ENCODE data around the gene EXOSC9. TPM values are rescaled to one million over a fixed set of nuclear protein-coding genes. Genes with fewer than 3 reads are reported as not detected.

Gene EXOSC9
- total RNA-seq, 1 donor from 2014 or later = 10.4 TPM

DNA sequence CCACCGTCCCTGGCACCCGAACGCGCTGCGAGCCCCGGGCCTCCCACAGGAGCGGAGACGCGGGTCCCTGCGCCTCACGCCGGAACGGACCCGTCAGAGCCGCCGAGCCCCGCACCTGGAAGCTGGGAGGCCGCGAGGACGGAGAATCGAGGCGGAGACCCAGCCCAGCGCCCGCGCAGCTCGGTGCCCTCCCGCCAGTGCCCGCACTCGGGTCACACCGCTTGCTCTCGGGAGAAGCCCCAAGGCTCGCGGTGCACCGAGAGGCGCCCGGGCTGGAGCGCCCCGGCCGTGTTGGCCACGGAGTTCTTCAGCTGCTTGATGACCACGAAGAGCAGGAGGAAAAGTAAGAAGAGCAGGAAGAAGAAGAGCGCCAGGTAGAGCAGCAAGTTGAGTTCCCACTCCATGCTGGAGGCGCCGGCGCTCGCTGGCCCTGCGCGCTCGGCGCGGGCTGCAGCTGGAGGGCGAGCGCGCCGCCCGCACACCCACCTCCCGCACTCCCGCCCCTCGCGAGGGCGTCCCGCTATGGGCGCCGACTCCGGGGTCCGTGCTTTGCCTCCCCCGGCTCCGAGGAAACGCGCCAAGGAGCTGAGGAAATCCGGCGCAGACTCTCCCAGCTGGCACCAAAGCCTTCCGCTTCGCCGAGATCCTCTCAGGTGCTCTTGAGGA is 36.3 kb upstream of the EXOSC9 start, which contains the start of gene SMIM43:
SMIM43 (minus strand) TSS at position 463 of the 666 bp plus-strand sequence; CDS start at position 404, 59 bp downstream.
- intact Hi-C loops (cut with micrococcal nuclease) = no loop called here
- no peak for DNase-seq
- H3K27ac ChIP-seq (replicated peaks) = no peak within 1 kb of the TSS
- H3K4me3 ChIP-seq = peak within 1 kb of the TSS; percentile 66
- H3K27me3 ChIP-seq (ENCODE audit: low read depth) = peaks cover 94% of the 10 kb centered on the region
- no peaks in the 10 kb centered on the region for H3K9me3 ChIP-seq (replicated peaks)
- TF ChIP-seq, protein P1, sequence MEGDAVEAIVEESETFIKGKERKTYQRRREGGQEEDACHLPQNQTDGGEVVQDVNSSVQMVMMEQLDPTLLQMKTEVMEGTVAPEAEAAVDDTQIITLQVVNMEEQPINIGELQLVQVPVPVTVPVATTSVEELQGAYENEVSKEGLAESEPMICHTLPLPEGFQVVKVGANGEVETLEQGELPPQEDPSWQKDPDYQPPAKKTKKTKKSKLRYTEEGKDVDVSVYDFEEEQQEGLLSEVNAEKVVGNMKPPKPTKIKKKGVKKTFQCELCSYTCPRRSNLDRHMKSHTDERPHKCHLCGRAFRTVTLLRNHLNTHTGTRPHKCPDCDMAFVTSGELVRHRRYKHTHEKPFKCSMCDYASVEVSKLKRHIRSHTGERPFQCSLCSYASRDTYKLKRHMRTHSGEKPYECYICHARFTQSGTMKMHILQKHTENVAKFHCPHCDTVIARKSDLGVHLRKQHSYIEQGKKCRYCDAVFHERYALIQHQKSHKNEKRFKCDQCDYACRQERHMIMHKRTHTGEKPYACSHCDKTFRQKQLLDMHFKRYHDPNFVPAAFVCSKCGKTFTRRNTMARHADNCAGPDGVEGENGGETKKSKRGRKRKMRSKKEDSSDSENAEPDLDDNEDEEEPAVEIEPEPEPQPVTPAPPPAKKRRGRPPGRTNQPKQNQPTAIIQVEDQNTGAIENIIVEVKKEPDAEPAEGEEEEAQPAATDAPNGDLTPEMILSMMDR (IDR thresholded peaks at IDR 0.05; ENCODE audit: borderline replicate concordance) = no peak
- peaks cover 12% of the 10 kb centered on the region for H3K4me1 ChIP-seq
- H3K36me3 ChIP-seq = no peaks in the 10 kb centered on the region

DNA sequence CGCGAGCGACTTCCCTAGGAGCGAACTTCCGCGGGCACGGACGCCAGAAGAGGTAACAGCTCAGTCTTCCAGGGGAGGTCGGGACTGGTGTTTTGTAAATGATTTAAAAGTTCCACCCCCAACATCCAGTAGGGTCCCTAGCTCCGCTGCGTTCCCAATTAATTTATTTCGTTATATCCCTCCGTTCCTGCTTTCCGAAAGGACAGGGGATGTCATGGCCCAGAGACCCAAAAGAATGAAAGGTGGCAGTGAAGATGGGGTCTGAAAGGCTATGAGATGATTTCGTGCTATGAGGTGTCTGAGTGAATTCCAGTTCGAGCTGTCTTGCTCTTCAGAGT is 35.8 kb upstream of the EXOSC9 start:
- H3K9me3 ChIP-seq (replicated peaks) = no peaks in the 10 kb centered on the region
- no peaks in the 10 kb centered on the region for H3K36me3 ChIP-seq
- peak overlapping the region; percentile 66 for H3K4me3 ChIP-seq
- DNase-seq = no peak
- peaks cover 94% of the 10 kb centered on the region for H3K27me3 ChIP-seq (ENCODE audit: low read depth)
- intact Hi-C loops (cut with micrococcal nuclease) = no loop called here
- TF ChIP-seq, protein P1 (IDR thresholded peaks at IDR 0.05; ENCODE audit: borderline replicate concordance) = no peak
- H3K4me1 ChIP-seq = peaks cover 12% of the 10 kb centered on the region
- H3K27ac ChIP-seq (replicated peaks) = no peak overlapping the region

DNA sequence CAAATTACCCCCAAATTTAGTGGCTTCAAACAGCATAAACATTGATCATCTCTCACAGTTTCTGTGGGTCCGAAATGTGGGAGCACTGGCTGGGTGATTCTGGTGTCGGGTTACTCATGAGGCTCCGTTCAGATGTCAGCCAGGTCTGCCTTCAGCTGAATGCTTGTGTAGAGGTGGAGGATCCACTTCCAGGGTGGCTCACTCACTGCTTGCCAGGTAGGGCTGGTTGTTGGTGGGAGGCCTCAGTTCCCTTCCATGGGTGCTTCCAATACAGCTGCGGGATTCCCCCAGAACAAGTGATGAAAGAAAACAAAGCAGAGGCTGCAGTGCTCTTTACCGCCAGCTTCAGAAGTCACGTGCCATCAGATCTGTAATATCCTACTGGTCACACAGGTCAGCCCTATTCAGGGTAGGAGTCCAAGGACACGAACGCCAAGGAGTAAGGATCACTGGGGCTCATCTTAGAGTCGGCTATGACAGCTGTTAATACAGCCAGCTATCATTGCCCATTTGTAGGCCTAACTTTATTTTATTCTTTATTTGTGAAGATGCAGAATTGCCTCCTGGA is 35.1 kb upstream of the EXOSC9 start:
- Histone ChIP-seq H3K27ac (replicated peaks) (no peak overlapping the region), H3K36me3 (no peaks in the 10 kb centered on the region), H3K27me3 (ENCODE audit: low read depth) (peaks cover 93% of the 10 kb centered on the region), H3K4me3 (no peak overlapping the region), H3K4me1 (peaks cover 12% of the 10 kb centered on the region), H3K9me3 (replicated peaks) (no peaks in the 10 kb centered on the region)
- no peak for DNase-seq
- intact Hi-C loops (cut with micrococcal nuclease) = no loop called here
- TF ChIP-seq, protein P1 (IDR thresholded peaks at IDR 0.05; ENCODE audit: borderline replicate concordance) = no peak

DNA sequence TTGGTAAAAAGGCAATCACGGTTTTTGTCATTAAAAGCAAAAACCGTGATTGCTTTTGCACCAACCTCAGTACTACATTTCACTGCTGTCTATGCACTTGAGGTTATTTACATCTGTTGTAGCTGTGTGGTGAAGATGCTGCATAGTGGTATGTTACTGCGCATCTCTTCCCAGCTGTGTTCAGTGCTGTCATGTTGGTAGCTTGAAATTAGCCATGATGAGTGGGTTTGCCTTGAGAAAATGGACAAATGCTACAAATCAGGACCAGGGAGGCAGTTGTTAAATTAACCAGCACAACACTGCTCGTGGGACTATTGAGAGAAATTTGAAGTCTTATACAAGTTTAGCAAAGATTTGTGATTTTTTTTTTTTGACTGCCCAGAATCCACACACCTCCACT is 34.0 kb upstream of the EXOSC9 start:
- Histone ChIP-seq H3K9me3 (replicated peaks) (no peaks in the 10 kb centered on the region), H3K4me1 (peaks cover 12% of the 10 kb centered on the region), H3K36me3 (no peaks in the 10 kb centered on the region), H3K27me3 (ENCODE audit: low read depth) (peaks cover 85% of the 10 kb centered on the region), H3K4me3 (no peak overlapping the region), H3K27ac (replicated peaks) (no peak overlapping the region)
- no peak for DNase-seq
- intact Hi-C loops (cut with micrococcal nuclease) = no loop called here
- TF ChIP-seq, protein P1 (IDR thresholded peaks at IDR 0.05; ENCODE audit: borderline replicate concordance) = no peak

DNA sequence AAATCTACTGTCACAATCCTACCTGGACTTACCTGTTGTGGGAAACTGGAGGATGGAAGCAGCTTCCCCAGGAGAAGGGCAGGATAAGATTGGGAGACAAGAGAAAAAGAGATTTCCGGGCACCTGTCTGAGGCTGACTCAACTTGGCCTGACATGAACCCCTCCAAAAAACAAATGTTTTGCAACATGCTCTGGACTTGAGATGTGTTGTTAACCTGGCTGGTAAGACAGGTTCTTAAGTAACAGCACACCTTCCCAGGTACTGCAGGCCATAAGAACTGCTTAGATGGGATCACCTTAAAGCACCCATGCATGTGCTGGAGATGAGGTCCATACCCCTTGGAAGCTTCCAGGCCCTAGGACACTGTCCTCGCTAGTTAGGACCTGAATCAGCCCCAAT is 31.8 kb upstream of the EXOSC9 start:
- H3K27ac ChIP-seq (replicated peaks) = no peak overlapping the region
- H3K9me3 ChIP-seq (replicated peaks) = no peaks in the 10 kb centered on the region
- H3K4me1 ChIP-seq = peaks cover 10% of the 10 kb centered on the region
- intact Hi-C loops (cut with micrococcal nuclease) = no loop called here
- no peak for DNase-seq
- H3K36me3 ChIP-seq = no peaks in the 10 kb centered on the region
- TF ChIP-seq, protein P1 (IDR thresholded peaks at IDR 0.05; ENCODE audit: borderline replicate concordance) = no peak
- no peak overlapping the region for H3K4me3 ChIP-seq
- peaks cover 70% of the 10 kb centered on the region for H3K27me3 ChIP-seq (ENCODE audit: low read depth)

Data from left ventricle myocardium inferior (tissue), 1 donor.